NOMO-1 treated with dmso at 0.1 percent for 144 hours (cell line): ENCODE data around the gene PRKAR2B.
"Not testable (repeated sequence)": the region's sequence is repeated elsewhere in the genome, so short reads cannot be mapped to it uniquely, and the experiment has no call there.

ENCODE experiments used
- DNase-seq: peaks from one replicate; lab custom pipeline; 2025; ENCODE audit not compliant: unreplicated experiment; lab: John Stamatoyannopoulos, UW

The PRKAR2B gene

GRCh38 chr7:107076781-107077698 is 32.5 kb downstream of the PRKAR2B start:
- no peak for DNase-seq

GRCh38 chr7:107077699-107078516 is 33.4 kb downstream of the PRKAR2B start:
- no peak for DNase-seq

GRCh38 chr7:107078517-107078966 is 34.0 kb downstream of the PRKAR2B start:
- DNase-seq: no peak

- no peak for DNase-seq
These were observed 34.9 kb downstream of the PRKAR2B start for GRCh38 chr7:107079212-107079940.

GRCh38 chr7:107080099-107080505 is 35.6 kb downstream of the PRKAR2B start:
- DNase-seq: no peak

GRCh38 chr7:107080533-107080932 is 36.0 kb downstream of the PRKAR2B start:
- no peak for DNase-seq

GRCh38 chr7:107085180-107085579 is 40.7 kb downstream of the PRKAR2B start:
- no peak for DNase-seq

- no peak for DNase-seq
These were observed 45.1 kb downstream of the PRKAR2B start for GRCh38 chr7:107089627-107090026.

- DNase-seq: no peak
These were observed 46.0 kb downstream of the PRKAR2B start for GRCh38 chr7:107090457-107090856.

- DNase-seq: no peak
These were observed 46.8 kb downstream of the PRKAR2B start for GRCh38 chr7:107091306-107091705.

- DNase-seq: not testable (repeated sequence)
These were observed 49.2 kb downstream of the PRKAR2B start for GRCh38 chr7:107093671-107094070.

GRCh38 chr7:107099154-107099553 is 54.6 kb downstream of the PRKAR2B start:
- not testable (repeated sequence) for DNase-seq

GRCh38 chr7:107100824-107101223 is 56.3 kb downstream of the PRKAR2B start:
- DNase-seq: no peak

GRCh38 chr7:107103369-107103768 is 58.9 kb downstream of the PRKAR2B start:
- peak; percentile 14 for DNase-seq

GRCh38 chr7:107104801-107105200 is 60.3 kb downstream of the PRKAR2B start:
- DNase-seq: no peak

- DNase-seq: no peak
These were observed 61.2 kb downstream of the PRKAR2B start for GRCh38 chr7:107105591-107106245.

GRCh38 chr7:107108793-107109371 is 64.4 kb downstream of the PRKAR2B start:
- DNase-seq: no peak

GRCh38 chr7:107109955-107110354 is 65.5 kb downstream of the PRKAR2B start:
- DNase-seq: no peak

- no peak for DNase-seq
These were observed 66.7 kb downstream of the PRKAR2B start for GRCh38 chr7:107111196-107111595.

- DNase-seq: no peak
These were observed 69.4 kb downstream of the PRKAR2B start for GRCh38 chr7:107113866-107114265.
